PC-9 (cell line): Measurements from ENCODE around the gene DOCK1. TPM values are rescaled to one million over a fixed set of nuclear protein-coding genes. Genes with fewer than 3 reads are reported as not detected.

Experiments used
- BruUV-seq: library from RNA; stranded (reverse); fragments of 400-500 nt; replicated peaks from 2 replicates; lab custom pipeline; 2021; lab: Mats Ljungman, UMichigan
- CTCF ChIA-PET: fragments of 300-600 bp; sonication (Branson Sonifier 250); formaldehyde crosslinking; loops from one replicate; lab custom pipeline; 2022; ENCODE audit warnings: antibody characterized with exemption; lab: Charles Lee
- POLR2A ChIA-PET: fragments of 300-600 bp; sonication (Branson Sonifier 250); formaldehyde crosslinking; loops from one replicate; lab custom pipeline; 2022; ENCODE audit warnings: antibody characterized with exemption; ENCODE audit not compliant: unreplicated experiment; lab: Charles Lee
- DNase-seq, 2 experiments: peaks; one replicate each; pipeline versions ENCODE4 v3.0.0 to v3.0.0-alpha.2; 2015 to 2022; ENCODE audit warnings: mixed read lengths in 1 of 2
- H2AFZ ChIP-seq: fragments of 200-600 bp; sonication (generic); 2 replicates; pipeline ENCODE4 v1.8.1; 2017; ENCODE audit warnings: antibody characterized with exemption
- H3F3A ChIP-seq: fragments of 200-600 bp; sonication (generic); 2 replicates; pipeline ENCODE4 v1.8.1; 2017; ENCODE audit warnings: antibody characterized with exemption, mild to moderate bottlenecking, low read depth; ENCODE audit not compliant: insufficient read depth
- H3K27ac ChIP-seq: fragments of 200-600 bp; sonication (generic); 2 replicates; pipeline ENCODE4 v1.6.1; 2016; ENCODE audit warnings: mixed run types
- H3K27me3 ChIP-seq: fragments of 200-600 bp; sonication (generic); 2 replicates; pipeline ENCODE4 v1.6.1; 2016; ENCODE audit warnings: low read depth, mixed run types; ENCODE audit not compliant: insufficient read depth
- H3K36me3 ChIP-seq: fragments of 200-600 bp; sonication (generic); 2 replicates; pipeline ENCODE4 v1.6.1; 2016; ENCODE audit warnings: low read depth, mixed run types
- H3K4me1 ChIP-seq: fragments of 200-600 bp; sonication (generic); replicated peaks from 2 replicates; pipeline ENCODE4 v1.6.1; 2016; ENCODE audit warnings: mixed run types; ENCODE audit not compliant: insufficient read depth
- H3K4me2 ChIP-seq: fragments of 200-600 bp; sonication (generic); 2 replicates; pipeline ENCODE4 v1.6.1; 2017; ENCODE audit warnings: mixed run types
- H3K4me3 ChIP-seq: fragments of 200-600 bp; sonication (generic); 2 replicates; pipeline ENCODE4 v1.6.1; 2016; ENCODE audit warnings: mixed run types
- H3K79me2 ChIP-seq: fragments of 200-600 bp; sonication (generic); 2 replicates; pipeline ENCODE4 v1.6.1; 2017; ENCODE audit warnings: low read depth, mixed run types
- H3K9me2 ChIP-seq: fragments of 200-600 bp; sonication (generic); 2 replicates; pipeline ENCODE4 v1.8.1; 2017; ENCODE audit warnings: mild to moderate bottlenecking; ENCODE audit not compliant: insufficient read depth
- H3K9me3 ChIP-seq: fragments of 200-600 bp; sonication (generic); 2 replicates; pipeline ENCODE4 v1.8.1; 2016; ENCODE audit warnings: low read depth; ENCODE audit not compliant: insufficient read depth
- H4K20me1 ChIP-seq: fragments of 200-600 bp; sonication (generic); 2 replicates; pipeline ENCODE4 v1.8.1; 2017; ENCODE audit not compliant: insufficient read depth
- EZH2 ChIP-seq: fragments of 200-600 bp; sonication (generic); IDR thresholded peaks from 2 replicates; pipeline ENCODE4 v1.8.0; 2017; ENCODE audit warnings: antibody characterized with exemption, low read depth
- intact Hi-C: fragments of 100-400 bp; cut with micrococcal nuclease; formaldehyde crosslinking; loops from one replicate; pipeline ENCODE4 v1.10.0; 2022; ENCODE audit not compliant: unreplicated experiment
- total RNA-seq: library from RNA; stranded (reverse); gene quantifications from 2 replicates; pipeline ENCODE4 v1.2.3, GENCODE V29; 2021
- TF ChIP-seq, protein P1 (sequence below): fragments of 200-600 bp; sonication (generic); conservative IDR thresholded peaks from 2 replicates; pipeline ENCODE4 v1.6.1; 2017; ENCODE audit warnings: mixed run types, antibody characterized with exemption, mild to moderate bottlenecking, moderate library complexity

Gene DOCK1
- total RNA-seq, 1 experiment from 2014 or later: 24.8 TPM

DNA sequence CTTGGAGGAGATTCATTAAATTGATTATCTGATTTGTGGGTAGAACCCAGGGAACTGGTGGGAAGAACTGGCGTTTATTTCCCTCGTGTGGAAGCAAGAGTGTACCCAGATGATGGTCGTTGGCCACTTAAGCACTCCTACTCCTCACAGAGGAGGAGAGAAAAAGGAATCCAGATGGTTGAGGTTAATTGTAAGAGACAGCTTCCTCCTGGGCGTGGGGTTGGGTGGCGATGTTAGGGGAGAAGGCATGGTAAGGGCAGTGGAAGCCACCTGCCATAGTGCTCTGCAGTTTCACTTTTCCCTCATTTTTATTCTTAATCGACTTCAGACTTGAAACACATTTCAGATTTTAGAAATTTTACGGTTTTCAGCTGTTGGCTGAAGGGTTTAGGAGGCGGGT, 104.1 kb downstream of the DOCK1 start:
- Histone ChIP-seq H2AFZ (no peak overlapping the region), H3K36me3 (no peaks in the 10 kb centered on the region), H3K27me3 (no peaks in the 10 kb centered on the region), H3K4me2 (no peak overlapping the region), H3K9me2 (no peaks in the 10 kb centered on the region), H4K20me1 (no peaks in the 10 kb centered on the region), H3K79me2 (no peaks in the 10 kb centered on the region), H3K4me3 (no peak overlapping the region), H3K27ac (no peak overlapping the region), H3K4me1 (peaks cover 26% of the 10 kb centered on the region), H3K9me3 (no peaks in the 10 kb centered on the region), H3F3A (peaks cover 20% of the 10 kb centered on the region)
- BruUV-seq: no TSS peak
- DNase-seq: no peak
- CTCF ChIA-PET: no interaction called here
- POLR2A ChIA-PET: no interaction called here
- intact Hi-C loops: no loop called here
- TF ChIP-seq, protein P1, sequence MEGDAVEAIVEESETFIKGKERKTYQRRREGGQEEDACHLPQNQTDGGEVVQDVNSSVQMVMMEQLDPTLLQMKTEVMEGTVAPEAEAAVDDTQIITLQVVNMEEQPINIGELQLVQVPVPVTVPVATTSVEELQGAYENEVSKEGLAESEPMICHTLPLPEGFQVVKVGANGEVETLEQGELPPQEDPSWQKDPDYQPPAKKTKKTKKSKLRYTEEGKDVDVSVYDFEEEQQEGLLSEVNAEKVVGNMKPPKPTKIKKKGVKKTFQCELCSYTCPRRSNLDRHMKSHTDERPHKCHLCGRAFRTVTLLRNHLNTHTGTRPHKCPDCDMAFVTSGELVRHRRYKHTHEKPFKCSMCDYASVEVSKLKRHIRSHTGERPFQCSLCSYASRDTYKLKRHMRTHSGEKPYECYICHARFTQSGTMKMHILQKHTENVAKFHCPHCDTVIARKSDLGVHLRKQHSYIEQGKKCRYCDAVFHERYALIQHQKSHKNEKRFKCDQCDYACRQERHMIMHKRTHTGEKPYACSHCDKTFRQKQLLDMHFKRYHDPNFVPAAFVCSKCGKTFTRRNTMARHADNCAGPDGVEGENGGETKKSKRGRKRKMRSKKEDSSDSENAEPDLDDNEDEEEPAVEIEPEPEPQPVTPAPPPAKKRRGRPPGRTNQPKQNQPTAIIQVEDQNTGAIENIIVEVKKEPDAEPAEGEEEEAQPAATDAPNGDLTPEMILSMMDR: no peak
- no peak for TF ChIP-seq EZH2

DNA sequence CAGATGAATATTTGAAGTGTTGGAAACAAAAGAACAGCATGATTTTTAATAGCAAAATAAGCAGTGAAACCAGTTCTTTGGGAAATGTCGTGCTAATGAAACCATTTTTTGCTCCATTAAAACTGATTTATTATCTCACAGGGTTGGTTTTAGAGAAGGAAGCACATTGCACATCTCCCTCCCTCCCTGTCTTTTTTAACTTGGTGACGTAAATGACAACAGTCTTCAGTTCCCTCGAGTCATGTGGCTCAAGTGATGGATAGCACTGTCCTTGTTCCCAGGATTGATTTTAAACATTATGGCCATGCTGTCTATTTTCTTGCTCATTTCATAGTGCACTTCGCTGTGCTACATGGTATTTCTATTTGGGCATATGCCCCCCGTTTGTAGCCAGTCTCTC, 105.9 kb downstream of the DOCK1 start:
- DNase-seq: no peak
- intact Hi-C loops: loop anchor here (5.0 kb wide), 1 partner anchor 136 kb away; no protein-coding TSS in a partner anchor
- Histone ChIP-seq H3K4me1 (peaks cover 31% of the 10 kb centered on the region), H3K4me3 (no peak overlapping the region), H3K79me2 (no peaks in the 10 kb centered on the region), H2AFZ (no peak overlapping the region), H3K4me2 (no peak overlapping the region), H3F3A (peaks cover 23% of the 10 kb centered on the region), H3K27me3 (no peaks in the 10 kb centered on the region), H3K36me3 (no peaks in the 10 kb centered on the region), H4K20me1 (no peaks in the 10 kb centered on the region), H3K9me3 (no peaks in the 10 kb centered on the region), H3K27ac (no peak overlapping the region), H3K9me2 (no peaks in the 10 kb centered on the region)
- ChIA-PET POLR2A (no interaction called here), CTCF (no interaction called here)
- TF ChIP-seq EZH2: no peak
- TF ChIP-seq, protein P1: no peak
- no TSS peak for BruUV-seq

DNA sequence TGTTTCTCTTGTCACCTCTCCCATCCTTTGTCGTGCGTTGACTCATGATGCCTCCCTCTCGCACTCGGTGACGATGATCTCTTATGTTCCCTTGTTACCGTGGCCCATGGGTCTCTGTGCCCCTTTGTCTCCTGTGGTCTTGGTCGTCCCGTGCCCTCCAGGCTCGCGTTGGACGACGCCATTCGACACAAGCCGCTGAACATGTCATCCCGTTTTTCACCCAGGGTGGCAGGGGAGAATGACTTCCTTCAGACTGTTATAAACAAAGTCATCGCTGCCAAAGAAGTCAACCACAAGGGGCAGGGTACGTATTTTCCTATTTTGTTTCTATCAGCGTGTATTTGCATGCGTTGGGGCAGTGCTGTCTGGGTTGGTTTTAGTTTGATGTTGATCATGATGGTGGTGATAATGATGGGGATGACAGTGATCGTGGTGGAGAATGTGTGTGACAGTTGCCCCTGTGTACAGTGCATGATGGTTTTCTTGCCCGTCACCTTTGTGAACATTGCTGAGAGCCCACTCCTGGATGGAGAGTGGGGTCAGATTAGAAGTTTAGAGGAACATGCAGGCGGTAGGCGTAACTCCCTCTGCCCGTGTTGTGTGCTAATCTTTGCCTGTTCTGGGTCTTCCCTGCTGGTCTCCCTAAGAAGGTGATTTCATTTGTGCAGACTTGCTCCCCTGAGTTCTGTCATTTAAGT, 107.0 kb downstream of the DOCK1 start:
- ChIA-PET CTCF (no interaction called here), POLR2A (no interaction called here)
- peak overlapping the region; percentile 77 for H3K4me2 ChIP-seq
- no peak overlapping the region for H3K27ac ChIP-seq
- intact Hi-C loops: loop anchor here (2.0 to 5.0 kb wide), 2 partner anchors 109 to 135 kb away; no protein-coding TSS in a partner anchor
- no peak overlapping the region for H2AFZ ChIP-seq
- no TSS peak for BruUV-seq
- no peaks in the 10 kb centered on the region for H3K9me2 ChIP-seq
- H3K4me3 ChIP-seq: no peak overlapping the region
- H3K79me2 ChIP-seq: no peaks in the 10 kb centered on the region
- H3K36me3 ChIP-seq: no peaks in the 10 kb centered on the region
- no peaks in the 10 kb centered on the region for H3K9me3 ChIP-seq
- peaks cover 31% of the 10 kb centered on the region for H3K4me1 ChIP-seq
- peaks cover 23% of the 10 kb centered on the region for H3F3A ChIP-seq
- H4K20me1 ChIP-seq: no peaks in the 10 kb centered on the region
- TF ChIP-seq, protein P1: no peak
- TF ChIP-seq EZH2: no peak
- DNase-seq: no peak
- no peaks in the 10 kb centered on the region for H3K27me3 ChIP-seq
